GM19467 (cell line): ENCODE results near the gene ANXA3.
A peak's percentile ranks its signal among the peaks of the same experiment; 100 is the strongest.

Experiments
- ATAC-seq: cut with Tn5 transposase; IDR thresholded peaks from one replicate; pipeline ENCODE4 v1.9.1; 2021; ENCODE audit warnings: mild to moderate bottlenecking, moderate library complexity; ENCODE audit not compliant: unreplicated experiment

The ANXA3 gene

DNA sequence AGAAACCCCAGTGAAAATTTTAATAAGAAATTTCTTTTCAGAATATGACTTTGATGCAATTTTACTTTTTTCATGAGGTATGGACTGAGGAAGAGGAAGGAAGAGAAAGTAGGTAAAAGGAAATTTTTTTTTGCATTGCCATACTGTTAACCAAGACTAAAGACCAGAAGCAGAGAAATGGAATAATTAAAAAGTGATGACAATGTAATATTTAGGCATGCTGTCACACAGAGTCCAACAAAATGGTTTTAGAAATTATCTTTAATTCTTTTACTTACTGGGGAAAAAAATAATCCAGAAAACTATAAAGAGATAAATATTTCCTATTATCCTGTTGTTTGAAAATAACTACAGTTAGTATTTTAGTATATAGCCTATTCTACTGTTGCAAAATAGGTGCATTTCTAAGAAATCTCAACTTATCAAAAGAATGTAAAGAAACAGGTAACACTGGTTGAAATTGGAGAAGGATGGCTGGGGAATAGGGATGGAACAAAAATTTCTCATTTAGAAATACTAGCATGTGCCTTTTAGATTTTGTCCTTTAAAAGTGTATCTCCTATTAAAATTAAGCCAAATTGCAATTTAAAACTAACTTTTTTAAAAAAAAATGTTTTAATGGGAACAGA is 92.6 kb downstream of the ANXA3 start:
- no peak for ATAC-seq

GRCh38 chr4:78644744-78645330 is 93.3 kb downstream of the ANXA3 start:
- ATAC-seq = peak; percentile 94

GRCh38 chr4:78645853-78646757 is 94.5 kb downstream of the ANXA3 start:
- no peak for ATAC-seq

DNA sequence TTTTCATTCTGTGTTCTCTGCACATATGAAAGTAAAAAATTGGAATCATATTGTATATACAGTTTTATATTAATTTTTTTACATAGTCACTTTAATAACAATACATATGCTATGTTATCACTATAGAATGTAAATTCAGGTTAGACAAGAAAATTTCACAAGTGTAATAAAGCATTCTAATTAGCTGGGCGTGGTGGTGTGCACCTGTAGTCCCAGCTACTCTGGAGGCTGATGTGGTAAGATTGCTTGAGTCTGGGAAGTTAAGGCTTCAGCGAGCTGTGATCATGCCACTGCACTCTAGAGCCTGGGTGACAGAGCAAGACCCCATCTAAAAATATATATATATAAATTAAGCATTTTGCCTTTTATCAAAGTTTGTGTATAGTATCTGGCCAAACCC is 95.7 kb downstream of the ANXA3 start:
- no peak for ATAC-seq

- no peak for ATAC-seq
Measured at GRCh38 chr4:78648640-78649363, 97.2 kb downstream of the ANXA3 start.

DNA sequence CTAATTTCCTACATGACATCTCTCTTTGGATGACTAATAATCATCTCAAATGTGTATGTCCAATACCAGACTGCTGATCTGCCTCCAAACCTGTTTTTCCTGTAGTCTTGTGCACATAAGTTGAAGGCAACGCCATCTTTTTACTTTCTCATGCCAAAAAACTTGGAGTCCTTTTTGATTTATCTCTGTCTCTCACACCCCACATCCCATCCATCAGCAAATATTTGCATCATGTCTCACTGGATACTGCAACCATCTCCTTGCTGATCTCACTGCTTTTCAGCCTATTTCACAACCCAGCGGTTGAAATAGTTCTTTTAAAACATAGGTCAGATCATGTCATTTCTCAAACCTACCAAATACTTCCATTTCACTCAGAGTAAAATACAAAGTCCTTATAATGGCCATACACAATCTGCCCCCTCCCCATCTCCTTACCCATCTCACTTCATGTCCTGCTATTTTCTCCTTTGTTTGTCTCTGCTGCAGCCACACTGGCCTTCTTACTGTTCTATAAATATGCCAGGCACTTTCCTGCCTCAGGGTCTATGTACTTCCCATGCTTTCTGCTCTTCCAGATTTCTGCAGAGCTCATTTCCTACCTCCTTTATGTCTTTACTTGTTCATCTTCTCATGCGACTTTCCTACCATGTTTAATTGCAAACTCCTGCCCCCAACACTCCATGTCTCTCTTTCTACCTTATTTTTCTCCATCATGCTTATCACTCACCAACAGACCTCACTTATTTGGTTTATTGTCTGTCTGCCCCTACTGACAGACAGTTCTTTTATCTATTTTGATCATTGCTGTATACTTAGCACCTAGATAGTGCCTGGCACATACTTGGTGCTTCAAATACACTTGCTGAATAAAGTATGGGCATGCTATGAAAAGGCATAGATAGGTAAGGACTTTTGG is 98.8 kb downstream of the ANXA3 start:
- no peak for ATAC-seq

DNA sequence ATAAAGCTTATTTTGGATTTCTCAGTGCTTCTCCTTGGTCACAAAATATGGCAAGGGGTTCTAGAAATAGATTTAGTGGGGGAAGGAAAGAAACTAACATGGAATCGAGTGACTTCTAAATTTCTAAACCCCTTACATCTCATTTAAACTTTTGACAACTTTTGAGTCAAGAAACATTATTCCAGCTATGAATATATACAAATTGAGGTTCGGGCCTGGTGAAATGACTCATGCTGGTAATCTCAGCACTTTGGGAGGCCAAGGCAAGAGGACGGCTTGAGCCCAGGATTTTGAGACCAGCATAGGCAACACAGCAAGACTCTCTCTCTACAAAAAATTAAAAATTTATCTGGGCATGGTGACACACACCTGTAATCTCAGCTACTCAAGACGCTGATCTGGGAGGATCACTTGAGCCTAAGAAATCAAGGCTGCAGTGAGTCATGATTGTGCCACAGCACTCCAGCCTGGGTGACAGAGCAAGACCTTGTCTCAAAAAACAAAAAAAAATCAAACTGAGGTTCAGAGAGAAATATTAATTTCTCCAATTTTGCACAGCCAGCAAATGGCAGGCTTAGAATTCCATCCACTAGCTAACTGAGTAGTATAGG is 99.8 kb downstream of the ANXA3 start:
- ATAC-seq = no peak

DNA sequence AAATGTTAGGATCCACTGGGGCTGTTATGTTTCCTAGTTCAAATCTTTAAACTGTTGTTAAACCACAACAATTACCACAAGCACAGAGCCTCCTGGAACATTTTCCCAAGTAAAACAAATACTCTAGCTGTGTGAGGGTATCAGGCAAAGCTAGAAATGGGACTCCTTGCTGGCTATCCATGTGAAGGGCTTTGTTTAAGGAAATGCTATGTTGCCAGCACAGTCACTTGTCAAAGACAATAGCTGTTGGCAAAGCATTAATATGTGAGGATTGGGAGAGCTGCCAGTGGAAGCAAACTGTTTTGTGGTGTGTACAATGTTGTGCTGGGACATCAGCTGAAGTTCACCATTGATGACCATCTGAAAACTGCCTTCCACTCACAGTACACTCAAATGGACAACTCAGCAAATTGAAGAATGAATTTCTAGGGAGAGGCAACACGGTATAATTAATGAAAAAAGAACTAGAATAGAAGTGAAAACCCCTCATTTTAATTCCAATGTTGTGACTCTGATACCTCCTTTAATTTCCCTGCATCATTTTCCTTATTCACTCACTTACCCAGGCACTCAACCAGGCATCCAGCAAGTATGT is 100.8 kb downstream of the ANXA3 start:
- ATAC-seq = no peak

DNA sequence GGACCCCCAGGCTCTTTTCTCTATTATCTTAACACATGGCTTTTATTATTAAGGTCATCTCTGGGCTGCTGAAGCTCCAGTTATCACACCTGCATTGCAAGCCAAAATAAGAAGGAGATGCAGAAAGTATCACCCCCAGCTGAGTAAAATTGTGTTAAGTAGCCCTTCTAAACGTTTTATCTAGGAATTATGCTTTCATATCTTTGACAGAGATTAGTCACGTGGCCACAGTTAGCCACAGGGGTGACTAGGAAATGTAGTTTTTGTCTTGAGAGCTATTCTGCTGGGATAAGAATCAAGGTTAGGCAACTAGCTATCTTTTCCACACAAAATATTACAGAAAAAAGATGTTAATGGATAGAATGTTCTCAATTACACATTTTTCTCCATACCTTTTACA is 102.1 kb downstream of the ANXA3 start:
- no peak for ATAC-seq

GRCh38 chr4:78654807-78655206 is 103.2 kb downstream of the ANXA3 start:
- ATAC-seq = no peak

- no peak for ATAC-seq
Measured at GRCh38 chr4:78656968-78657445, 105.4 kb downstream of the ANXA3 start.

- ATAC-seq = no peak
Measured at GRCh38 chr4:78659264-78659663, 107.7 kb downstream of the ANXA3 start.

GRCh38 chr4:78659665-78660064 is 108.1 kb downstream of the ANXA3 start:
- ATAC-seq = no peak
